ENCODE data around the gene XBP1.

GRCh38 chr22:28791124-28791523, 9.2 kb downstream of the XBP1 start:
- no peak for TF ChIP-seq CTCF (conservative IDR thresholded peaks at IDR 0.05; ENCODE audit: low read length)
- TF ChIP-seq EZH2phosphoT487 (IDR thresholded peaks at IDR 0.05; ENCODE audit: borderline replicate concordance), result no peak

Data from Loucy (cell line).